Ishikawa (cell line): ENCODE measurements around the gene CCR6.

Experiments used
- CEBPB ChIP-seq: IDR thresholded peaks from 2 replicates; pipeline ENCODE4 v1.6.1; 2012
- CREB1 ChIP-seq: IDR thresholded peaks from 2 replicates; pipeline ENCODE4 v1.6.1; 2012; ENCODE audit warnings: low read depth
- EGR1 ChIP-seq: IDR thresholded peaks from 2 replicates; pipeline ENCODE4 v1.6.1; 2012
- EP300 ChIP-seq: IDR thresholded peaks from 2 replicates; pipeline ENCODE4 v1.6.1; 2012; ENCODE audit warnings: borderline replicate concordance
- FOXM1 ChIP-seq: IDR thresholded peaks from 2 replicates; pipeline ENCODE4 v1.6.1; 2012; ENCODE audit warnings: low read depth, borderline replicate concordance
- NFIC ChIP-seq: IDR thresholded peaks from 2 replicates; pipeline ENCODE4 v1.6.1; 2012
- RAD21 ChIP-seq: IDR thresholded peaks from 2 replicates; pipeline ENCODE4 v1.6.1; 2012; ENCODE audit warnings: low read depth
- TAF1 ChIP-seq: IDR thresholded peaks from 2 replicates; pipeline ENCODE4 v1.6.1; 2012; ENCODE audit warnings: low read depth, mild to moderate bottlenecking
- TCF12 ChIP-seq: IDR thresholded peaks from 2 replicates; pipeline ENCODE4 v1.6.1; 2012; ENCODE audit warnings: low read depth
- TEAD4 ChIP-seq: IDR thresholded peaks from 2 replicates; pipeline ENCODE4 v1.6.1; 2012
- YY1 ChIP-seq: IDR thresholded peaks from 2 replicates; pipeline ENCODE4 v1.6.1; 2012; ENCODE audit warnings: low read depth
- ZBTB7A ChIP-seq: IDR thresholded peaks from 2 replicates; pipeline ENCODE4 v1.6.1; 2012; ENCODE audit warnings: low read depth
- TF ChIP-seq, protein P1 (sequence below): IDR thresholded peaks from 2 replicates; pipeline ENCODE4 v1.6.1; 2012
- TF ChIP-seq, protein P2 (sequence below): IDR thresholded peaks from 2 replicates; pipeline ENCODE4 v1.6.1; 2012
- TF ChIP-seq, protein P3 (sequence below): IDR thresholded peaks from 2 replicates; pipeline ENCODE4 v1.6.1; 2012; ENCODE audit warnings: low read depth, mild to moderate bottlenecking

CCR6 gene

DNA sequence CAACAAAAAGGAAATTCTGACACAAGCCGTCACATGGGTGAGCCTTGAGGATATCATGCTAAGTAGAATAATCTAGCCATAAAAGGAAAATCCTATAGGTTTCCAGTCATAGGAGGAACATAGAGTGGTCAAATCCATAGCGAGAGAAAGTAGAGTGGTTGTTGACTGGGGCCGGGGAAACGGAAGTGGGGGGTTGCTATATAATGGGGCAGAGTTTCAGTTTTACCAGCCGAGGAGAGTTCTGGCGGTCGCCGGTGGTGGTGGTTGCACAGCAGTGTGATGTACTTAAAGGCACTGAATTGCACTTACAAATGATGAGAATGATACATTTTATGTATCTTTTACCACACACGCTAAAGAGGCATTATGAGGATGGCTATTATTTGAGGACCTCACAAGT is 30.0 kb downstream of the CCR6 start:
- TF ChIP-seq, protein P1, sequence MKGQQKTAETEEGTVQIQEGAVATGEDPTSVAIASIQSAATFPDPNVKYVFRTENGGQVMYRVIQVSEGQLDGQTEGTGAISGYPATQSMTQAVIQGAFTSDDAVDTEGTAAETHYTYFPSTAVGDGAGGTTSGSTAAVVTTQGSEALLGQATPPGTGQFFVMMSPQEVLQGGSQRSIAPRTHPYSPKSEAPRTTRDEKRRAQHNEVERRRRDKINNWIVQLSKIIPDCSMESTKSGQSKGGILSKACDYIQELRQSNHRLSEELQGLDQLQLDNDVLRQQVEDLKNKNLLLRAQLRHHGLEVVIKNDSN, result no peak
- TF ChIP-seq RAD21 (no peak), EGR1 (no peak), ZBTB7A (no peak), TCF12 (no peak), TEAD4 (no peak)
- TF ChIP-seq, protein P2, sequence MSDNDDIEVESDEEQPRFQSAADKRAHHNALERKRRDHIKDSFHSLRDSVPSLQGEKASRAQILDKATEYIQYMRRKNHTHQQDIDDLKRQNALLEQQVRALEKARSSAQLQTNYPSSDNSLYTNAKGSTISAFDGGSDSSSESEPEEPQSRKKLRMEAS, result no peak

DNA sequence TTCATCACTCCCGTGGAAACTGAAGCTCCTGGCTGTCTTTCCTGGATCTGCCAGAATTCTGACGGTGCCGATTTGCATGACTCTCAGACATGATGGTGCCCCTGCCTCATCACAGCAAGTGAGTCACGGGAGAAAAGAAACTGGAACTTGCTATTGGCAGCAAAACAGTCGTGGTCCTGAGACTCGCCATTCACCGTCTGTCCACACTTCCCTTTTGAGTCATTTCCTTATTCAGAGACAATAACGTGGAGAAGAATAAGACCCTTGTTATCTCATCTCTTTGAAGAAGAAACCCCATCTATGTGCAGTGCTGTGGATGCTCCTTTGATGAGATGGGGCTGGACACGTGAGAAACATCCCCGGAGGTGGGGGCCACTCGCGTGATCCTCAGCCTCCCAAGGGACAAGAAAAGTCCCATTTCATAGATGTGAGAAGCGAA is 30.6 kb downstream of the CCR6 start:
- no peak for TF ChIP-seq TCF12
- TF ChIP-seq, protein P2, result no peak
- TF ChIP-seq TEAD4, result no peak
- TF ChIP-seq CEBPB, result no peak
- no peak for TF ChIP-seq FOXM1
- TF ChIP-seq YY1, result no peak
- TF ChIP-seq TAF1, result no peak
- no peak for TF ChIP-seq ZBTB7A
- TF ChIP-seq, protein P1, result no peak
- no peak for TF ChIP-seq EGR1
- TF ChIP-seq, protein P3, sequence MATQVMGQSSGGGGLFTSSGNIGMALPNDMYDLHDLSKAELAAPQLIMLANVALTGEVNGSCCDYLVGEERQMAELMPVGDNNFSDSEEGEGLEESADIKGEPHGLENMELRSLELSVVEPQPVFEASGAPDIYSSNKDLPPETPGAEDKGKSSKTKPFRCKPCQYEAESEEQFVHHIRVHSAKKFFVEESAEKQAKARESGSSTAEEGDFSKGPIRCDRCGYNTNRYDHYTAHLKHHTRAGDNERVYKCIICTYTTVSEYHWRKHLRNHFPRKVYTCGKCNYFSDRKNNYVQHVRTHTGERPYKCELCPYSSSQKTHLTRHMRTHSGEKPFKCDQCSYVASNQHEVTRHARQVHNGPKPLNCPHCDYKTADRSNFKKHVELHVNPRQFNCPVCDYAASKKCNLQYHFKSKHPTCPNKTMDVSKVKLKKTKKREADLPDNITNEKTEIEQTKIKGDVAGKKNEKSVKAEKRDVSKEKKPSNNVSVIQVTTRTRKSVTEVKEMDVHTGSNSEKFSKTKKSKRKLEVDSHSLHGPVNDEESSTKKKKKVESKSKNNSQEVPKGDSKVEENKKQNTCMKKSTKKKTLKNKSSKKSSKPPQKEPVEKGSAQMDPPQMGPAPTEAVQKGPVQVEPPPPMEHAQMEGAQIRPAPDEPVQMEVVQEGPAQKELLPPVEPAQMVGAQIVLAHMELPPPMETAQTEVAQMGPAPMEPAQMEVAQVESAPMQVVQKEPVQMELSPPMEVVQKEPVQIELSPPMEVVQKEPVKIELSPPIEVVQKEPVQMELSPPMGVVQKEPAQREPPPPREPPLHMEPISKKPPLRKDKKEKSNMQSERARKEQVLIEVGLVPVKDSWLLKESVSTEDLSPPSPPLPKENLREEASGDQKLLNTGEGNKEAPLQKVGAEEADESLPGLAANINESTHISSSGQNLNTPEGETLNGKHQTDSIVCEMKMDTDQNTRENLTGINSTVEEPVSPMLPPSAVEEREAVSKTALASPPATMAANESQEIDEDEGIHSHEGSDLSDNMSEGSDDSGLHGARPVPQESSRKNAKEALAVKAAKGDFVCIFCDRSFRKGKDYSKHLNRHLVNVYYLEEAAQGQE, result no peak
- no peak for TF ChIP-seq RAD21
- TF ChIP-seq NFIC, result no peak

DNA sequence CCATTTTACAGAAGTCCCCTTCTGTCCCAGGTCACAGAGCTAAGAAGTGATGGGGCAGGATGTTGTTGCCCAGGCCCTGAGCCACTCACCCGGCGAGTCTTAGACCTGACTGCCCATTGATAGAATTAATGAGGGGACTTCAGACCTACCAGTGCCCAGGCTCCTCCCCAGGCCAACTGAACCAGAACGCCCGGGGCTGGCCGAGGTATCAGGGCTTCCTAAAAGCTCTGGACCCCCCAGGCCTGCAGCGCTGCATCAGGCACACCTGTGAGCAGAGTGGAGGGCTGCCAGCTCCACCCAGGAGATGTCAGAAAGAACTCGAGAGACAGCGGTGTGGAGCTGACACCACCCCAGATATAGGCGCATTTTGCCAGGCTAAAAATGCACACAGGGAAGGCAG is 31.4 kb downstream of the CCR6 start:
- TF ChIP-seq NFIC (no peak), CEBPB (no peak), TCF12 (no peak), ZBTB7A (no peak)
- TF ChIP-seq, protein P3, result no peak
- TF ChIP-seq, protein P1, result no peak

DNA sequence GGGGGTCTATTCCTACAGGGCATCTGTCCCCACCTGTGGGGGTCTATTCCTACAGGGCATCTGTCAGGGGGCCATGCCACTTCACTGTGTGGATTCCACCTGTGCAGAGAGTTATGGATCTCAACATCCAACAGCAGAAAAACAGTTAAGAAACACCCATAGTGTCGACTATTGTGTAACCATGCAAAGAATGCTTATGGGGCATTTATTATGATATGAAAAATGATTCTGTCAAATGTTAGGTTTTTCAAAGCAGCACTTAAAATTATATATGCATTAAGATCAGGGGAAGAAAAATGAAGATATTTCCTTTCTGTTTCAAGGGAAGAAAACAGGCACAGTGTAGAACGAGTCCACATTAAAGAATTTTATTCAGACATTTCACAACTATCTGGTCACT is 32.0 kb downstream of the CCR6 start:
- TF ChIP-seq, protein P2, result no peak
- no peak for TF ChIP-seq EGR1
- no peak for TF ChIP-seq TAF1
- TF ChIP-seq CREB1, result no peak
- TF ChIP-seq TCF12, result no peak
- TF ChIP-seq EP300, result no peak
- TF ChIP-seq, protein P1, result no peak
- no peak for TF ChIP-seq ZBTB7A
- no peak for TF ChIP-seq TEAD4
- no peak for TF ChIP-seq CEBPB
- TF ChIP-seq NFIC, result no peak
- TF ChIP-seq YY1, result no peak
- TF ChIP-seq, protein P3, result no peak
